Sigmoid colon (tissue), 7 donors: ENCODE results near the gene MANBA. TPM values are rescaled to one million over a fixed set of nuclear protein-coding genes. Genes with fewer than 3 reads are reported as not detected.
"Not testable (repeated sequence)": the region's sequence is repeated elsewhere in the genome, so short reads cannot be mapped to it uniquely, and the experiment has no call there.

Experiments
- DNase-seq: peaks from one replicate; pipeline ENCODE4 v3.0.0-alpha.2; 2019
- H3K27ac ChIP-seq, 4 donors: fragments of 200-600 bp; sonication (generic); one replicate each; pipeline ENCODE4 v1.5.1; 2016 to 2019; ENCODE audit warnings: mild to moderate bottlenecking in 1 of 4
- H3K27me3 ChIP-seq, 3 donors: fragments of 200-600 bp; sonication (generic); one replicate each; pipeline ENCODE4 v1.5.1; 2019; ENCODE audit warnings: mild to moderate bottlenecking in 1 of 3
- H3K36me3 ChIP-seq, 4 donors: fragments of 200-600 bp; sonication (generic); one replicate each; pipeline ENCODE4 v1.5.1; 2016 to 2019
- H3K4me1 ChIP-seq, 4 donors: fragments of 200-600 bp; sonication (generic); one replicate each; pipeline ENCODE4 v1.5.1; 2017 to 2019
- H3K4me3 ChIP-seq, 4 donors: fragments of 200-600 bp; sonication (generic); one replicate each; pipeline ENCODE4 v1.5.1; 2017 to 2019; ENCODE audit warnings: mild to moderate bottlenecking in 2 of 4, moderate library complexity in 1 of 4
- H3K9me3 ChIP-seq, 4 donors: fragments of 200-600 bp in 3 of 4; sonication (generic) in 3 of 4; one replicate each; pipeline versions ENCODE4 v1.5.1 to v1.6.1; 2013 to 2019
- CTCF ChIP-seq, 4 experiments: fragments of 450-650 bp in 3 of 4; fragments of 200-600 bp in 1 of 4; IDR thresholded peaks; one replicate each; pipeline ENCODE4 v1.5.1; 2016 to 2019; ENCODE audit warnings: antibody characterized with exemption in 4 of 4, mild to moderate bottlenecking in 3 of 4, moderate library complexity in 2 of 4
- EP300 ChIP-seq, 4 donors: sonication (generic); formaldehyde crosslinking; IDR thresholded peaks; one replicate each; pipeline ENCODE4 v1.6.1; 2017; ENCODE audit warnings: antibody characterized with exemption in 4 of 4
- POLR2A ChIP-seq, 2 donors: fragments of 450-650 bp; IDR thresholded peaks; one replicate each; pipeline ENCODE4 v1.6.1; 2016; ENCODE audit warnings: antibody characterized with exemption in 2 of 2, mild to moderate bottlenecking in 2 of 2, moderate library complexity in 2 of 2
- POLR2AphosphoS5 ChIP-seq, 4 donors: sonication (generic); formaldehyde crosslinking; IDR thresholded peaks; one replicate each; pipeline ENCODE4 v1.6.1; 2017; ENCODE audit warnings: antibody characterized with exemption in 4 of 4
- WGBS, 2 donors: extraction: QIAGEN DNeasy Blood & Tissue Kit; methylation state at CpG; one replicate each; pipeline ENCODE4 v1.1.7; 2013; 5-methylcytosine and 5-hydroxymethylcytosine counted together
- intact Hi-C: fragments of 100-400 bp; cut with DNase I; formaldehyde crosslinking; loops from one replicate; pipeline ENCODE4 v1.15.1; 2023
- polyA plus RNA-seq, 3 donors: library from polyadenylated mRNA; stranded (reverse); fragments of 200-250 nt; gene quantifications; one replicate each; pipeline ENCODE4 v1.2.3, GENCODE V29; 2013
- total RNA-seq, 4 donors: library from RNA; depleted of rRNA; stranded (reverse); fragments of >200 nt; gene quantifications; one replicate each; pipeline ENCODE4 v1.1.0, GENCODE V29; 2016
- donor health status: healthy with polysubstance abuse.
- donor health status: Bipolar disorder and iron deficiency.
- donor health status: healthy.

MANBA gene
- total and polyA plus RNA-seq, 7 donors = 8.4 to 47.4 (median 25.3) TPM

GRCh38 chr4:102726068-102726467 is 34.7 kb downstream of the MANBA start:
- no peak for TF ChIP-seq CTCF (IDR thresholded peaks at IDR 0.05)
- TF ChIP-seq EP300 (IDR thresholded peaks at IDR 0.05) = no peak
- no peak for TF ChIP-seq POLR2A (IDR thresholded peaks at IDR 0.05)
- TF ChIP-seq POLR2AphosphoS5 (IDR thresholded peaks at IDR 0.05) = no peak
- no peak overlapping the region for H3K4me3 ChIP-seq

GRCh38 chr4:102725229-102725628 is 35.5 kb downstream of the MANBA start:
- Histone ChIP-seq H3K27ac (no peak overlapping the region), H3K9me3 (no peaks in the 10 kb centered on the region), H3K27me3 (no peaks in the 10 kb centered on the region), H3K36me3 (peaks cover 0 to 11% (median 0%) of the 10 kb centered on the region in 4 donors), H3K4me1 (no peaks in the 10 kb centered on the region), H3K4me3 (no peak overlapping the region)
- intact Hi-C loops = no loop called here
- WGBS, 2 donors = 83 to 86% methylated on average over 3 of the region's 3 CpGs
- no peak for DNase-seq
- TF ChIP-seq POLR2A (IDR thresholded peaks at IDR 0.05) (no peak), POLR2AphosphoS5 (IDR thresholded peaks at IDR 0.05) (no peak), CTCF (IDR thresholded peaks at IDR 0.05) (no peak), EP300 (IDR thresholded peaks at IDR 0.05) (no peak)

More at GRCh38 chr4:102726068-102726467, 34.7 kb downstream of the MANBA start:
- intact Hi-C loops = no loop called here
- Histone ChIP-seq H3K9me3 (no peaks in the 10 kb centered on the region), H3K27me3 (no peaks in the 10 kb centered on the region), H3K4me1 (no peaks in the 10 kb centered on the region), H3K36me3 (peaks cover 0 to 11% (median 0%) of the 10 kb centered on the region in 4 donors), H3K27ac (no peak overlapping the region)
- DNase-seq = no peak

GRCh38 chr4:102723511-102723910 is 37.3 kb downstream of the MANBA start:
- H3K36me3 ChIP-seq = peaks cover 0 to 17% (median 0%) of the 10 kb centered on the region in 4 donors
- no peaks in the 10 kb centered on the region for H3K4me1 ChIP-seq
- DNase-seq = no peak
- intact Hi-C loops = no loop called here
- TF ChIP-seq EP300 (IDR thresholded peaks at IDR 0.05) = no peak
- peak overlapping the region in 1 of 4 donors; percentile 18 for H3K27ac ChIP-seq
- H3K9me3 ChIP-seq = no peaks in the 10 kb centered on the region
- H3K4me3 ChIP-seq = no peak overlapping the region
- H3K27me3 ChIP-seq = no peaks in the 10 kb centered on the region

GRCh38 chr4:102722740-102723139 is 38.0 kb downstream of the MANBA start:
- Histone ChIP-seq H3K4me3 (no peak overlapping the region), H3K4me1 (peaks cover 0 to under 1% (median 0%) of the 10 kb centered on the region in 4 donors), H3K9me3 (no peaks in the 10 kb centered on the region), H3K36me3 (peaks cover 0 to 17% (median 0%) of the 10 kb centered on the region in 4 donors), H3K27me3 (no peaks in the 10 kb centered on the region), H3K27ac (peak overlapping the region in 1 of 4 donors; percentile 18)
- no peak for DNase-seq
- WGBS, 2 donors = 97% methylated on average over 8 of the region's 8 CpGs
- intact Hi-C loops = no loop called here
- TF ChIP-seq CTCF (IDR thresholded peaks at IDR 0.05) (no peak), EP300 (IDR thresholded peaks at IDR 0.05) (no peak), POLR2AphosphoS5 (IDR thresholded peaks at IDR 0.05) (no peak)

- 91% methylated on average over 9 of the region's 9 CpGs for WGBS, 2 donors
- H3K4me3 ChIP-seq, H3K27ac ChIP-seq, H3K27me3 ChIP-seq, intact Hi-C loops, H3K4me1 ChIP-seq, H3K9me3 ChIP-seq, DNase-seq: not testable (repeated sequence)
- peaks cover 0 to 17% (median 0%) of the 10 kb centered on the region in 4 donors for H3K36me3 ChIP-seq
These were observed 41.8 kb downstream of the MANBA start for GRCh38 chr4:102718833-102719575.
